Measurements from ENCODE around the gene ARID1B.

ARID1B gene

DNA sequence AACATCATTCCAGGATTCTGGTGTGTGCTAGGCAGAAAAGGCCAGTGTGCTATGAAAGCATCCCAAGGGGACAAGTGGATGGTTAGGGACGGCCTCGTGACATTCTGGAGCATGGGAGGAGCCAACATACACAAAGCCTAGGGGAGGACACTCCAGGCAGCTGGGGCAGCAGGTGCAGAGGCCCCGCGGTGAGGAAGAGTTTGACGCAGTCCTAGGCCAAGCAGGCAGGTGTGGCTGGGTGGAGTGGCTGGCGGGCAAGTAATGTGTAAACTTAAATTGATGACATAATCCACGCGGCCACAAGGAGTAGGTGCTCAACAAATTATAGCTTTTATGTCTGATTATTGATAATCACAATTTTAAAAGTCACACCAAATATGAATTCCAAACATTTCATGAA, 452.5 kb downstream of the ARID1B start:
- Histone ChIP-seq H4K20me1 (ENCODE audit: insufficient read depth, low read length) (no peaks in the 10 kb centered on the region), H3K36me3 (ENCODE audit: insufficient read depth, low read length) (no peaks in the 10 kb centered on the region), H3K79me2 (ENCODE audit: insufficient read depth, low read length) (no peaks in the 10 kb centered on the region), H3K4me3 (ENCODE audit: low read depth, low read length, poor library complexity, severe bottlenecking) (no peak overlapping the region), H3K27me3 (ENCODE audit: insufficient read depth, low read length) (0 out of 2 replicates have a peak, but pooled peaks cover 7% of the 10 kb centered on the region), H3K9me2 (ENCODE audit: low read depth, low read length) (no peaks in the 10 kb centered on the region), H3K4me1 (ENCODE audit: insufficient read depth, low read length, severe bottlenecking) (peaks cover 9% of the 10 kb centered on the region), H3K9me3 (ENCODE audit: low read length) (no peaks in the 10 kb centered on the region), H3F3A (ENCODE audit: insufficient read depth, low read length) (no peaks in the 10 kb centered on the region), H3K9ac (ENCODE audit: low read length) (no peak overlapping the region), H3K4me2 (ENCODE audit: low read length) (no peak overlapping the region), H2AFZ (ENCODE audit: low read length) (no peak overlapping the region), H3K27ac (ENCODE audit: low read depth, low read length, poor library complexity, severe bottlenecking) (no peak overlapping the region)
- no peak for TF ChIP-seq EZH2 (IDR thresholded peaks at IDR 0.05; ENCODE audit: borderline replicate concordance, low read length)
- TF ChIP-seq, protein P1, sequence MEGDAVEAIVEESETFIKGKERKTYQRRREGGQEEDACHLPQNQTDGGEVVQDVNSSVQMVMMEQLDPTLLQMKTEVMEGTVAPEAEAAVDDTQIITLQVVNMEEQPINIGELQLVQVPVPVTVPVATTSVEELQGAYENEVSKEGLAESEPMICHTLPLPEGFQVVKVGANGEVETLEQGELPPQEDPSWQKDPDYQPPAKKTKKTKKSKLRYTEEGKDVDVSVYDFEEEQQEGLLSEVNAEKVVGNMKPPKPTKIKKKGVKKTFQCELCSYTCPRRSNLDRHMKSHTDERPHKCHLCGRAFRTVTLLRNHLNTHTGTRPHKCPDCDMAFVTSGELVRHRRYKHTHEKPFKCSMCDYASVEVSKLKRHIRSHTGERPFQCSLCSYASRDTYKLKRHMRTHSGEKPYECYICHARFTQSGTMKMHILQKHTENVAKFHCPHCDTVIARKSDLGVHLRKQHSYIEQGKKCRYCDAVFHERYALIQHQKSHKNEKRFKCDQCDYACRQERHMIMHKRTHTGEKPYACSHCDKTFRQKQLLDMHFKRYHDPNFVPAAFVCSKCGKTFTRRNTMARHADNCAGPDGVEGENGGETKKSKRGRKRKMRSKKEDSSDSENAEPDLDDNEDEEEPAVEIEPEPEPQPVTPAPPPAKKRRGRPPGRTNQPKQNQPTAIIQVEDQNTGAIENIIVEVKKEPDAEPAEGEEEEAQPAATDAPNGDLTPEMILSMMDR (IDR thresholded peaks at IDR 0.05; ENCODE audit: low read length): no peak

DNA sequence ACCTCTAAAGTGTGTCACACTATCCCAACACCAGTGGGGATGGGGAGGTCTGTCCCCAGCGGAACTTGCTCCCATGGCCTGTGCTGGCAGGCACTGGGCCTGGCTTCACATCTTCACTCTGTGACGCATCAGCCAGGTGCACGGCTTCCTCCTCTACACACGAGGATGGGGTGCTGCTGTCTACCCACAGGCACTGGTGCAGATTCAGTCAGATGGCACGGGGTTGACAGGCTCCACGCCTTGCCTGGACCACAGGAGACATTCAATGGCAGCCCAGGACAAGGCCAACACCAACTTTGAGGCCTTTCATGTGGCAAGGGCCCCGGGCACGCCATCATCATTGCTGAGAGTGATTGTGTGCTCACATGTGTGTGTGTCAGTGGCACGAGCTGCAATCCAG, 453.7 kb downstream of the ARID1B start:
- no peaks in the 10 kb centered on the region for H3K36me3 ChIP-seq (ENCODE audit: insufficient read depth, low read length)
- H4K20me1 ChIP-seq (ENCODE audit: insufficient read depth, low read length): no peaks in the 10 kb centered on the region
- H3K4me3 ChIP-seq (ENCODE audit: low read depth, low read length, poor library complexity, severe bottlenecking): no peak overlapping the region
- H3K9me3 ChIP-seq (ENCODE audit: low read length): no peaks in the 10 kb centered on the region
- no peak overlapping the region for H3K27ac ChIP-seq (ENCODE audit: low read depth, low read length, poor library complexity, severe bottlenecking)
- no peaks in the 10 kb centered on the region for H3K79me2 ChIP-seq (ENCODE audit: insufficient read depth, low read length)
- no peak overlapping the region for H2AFZ ChIP-seq (ENCODE audit: low read length)
- H3K9ac ChIP-seq (ENCODE audit: low read length): no peak overlapping the region
- H3F3A ChIP-seq (ENCODE audit: insufficient read depth, low read length): no peaks in the 10 kb centered on the region
- H3K27me3 ChIP-seq (ENCODE audit: insufficient read depth, low read length): 0 out of 2 replicates have a peak, but pooled peaks cover 9% of the 10 kb centered on the region
- no peaks in the 10 kb centered on the region for H3K9me2 ChIP-seq (ENCODE audit: low read depth, low read length)
- no peak overlapping the region for H3K4me2 ChIP-seq (ENCODE audit: low read length)
- no peak for TF ChIP-seq EZH2 (IDR thresholded peaks at IDR 0.05; ENCODE audit: borderline replicate concordance, low read length)
- TF ChIP-seq, protein P1 (IDR thresholded peaks at IDR 0.05; ENCODE audit: low read length): no peak
- H3K4me1 ChIP-seq (ENCODE audit: insufficient read depth, low read length, severe bottlenecking): peaks cover 9% of the 10 kb centered on the region

DNA sequence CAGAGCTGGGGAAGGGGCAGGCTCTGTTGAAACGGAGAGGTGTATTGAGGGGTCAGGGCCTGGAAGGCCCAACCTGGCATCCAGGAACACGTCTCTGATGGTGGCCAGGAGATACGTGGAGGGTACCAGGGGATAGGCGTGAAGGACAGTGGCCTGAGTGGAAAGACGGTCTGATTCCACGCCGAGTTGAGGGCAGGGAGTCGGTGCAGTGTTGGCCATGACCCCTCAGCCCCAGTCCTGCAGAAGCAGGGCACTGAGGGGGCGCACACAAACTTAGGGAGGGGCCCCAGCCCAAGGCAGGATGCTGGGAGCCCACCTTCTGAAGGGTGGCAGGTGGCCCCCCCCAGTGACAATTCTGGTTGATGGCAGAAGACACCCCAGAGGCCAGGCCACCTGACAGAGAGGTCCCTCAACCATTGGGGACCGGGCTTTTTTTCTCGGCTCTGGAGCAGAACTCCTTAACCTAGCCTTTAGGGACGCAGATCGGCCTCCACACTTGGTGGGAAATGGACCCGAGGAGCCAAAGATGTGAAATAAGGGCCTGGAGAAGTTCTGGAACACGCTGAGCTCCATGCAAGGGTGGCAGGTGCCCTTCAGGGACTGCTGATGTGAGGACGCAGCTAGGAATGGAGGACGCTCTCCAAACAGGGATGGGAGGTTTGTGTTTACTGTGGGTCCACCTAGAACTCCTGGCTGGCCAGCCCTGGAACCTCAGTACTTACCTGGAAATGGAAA, 455.1 kb downstream of the ARID1B start:
- TF ChIP-seq, protein P1 (IDR thresholded peaks at IDR 0.05; ENCODE audit: low read length): no peak
- no peak for TF ChIP-seq EZH2 (IDR thresholded peaks at IDR 0.05; ENCODE audit: borderline replicate concordance, low read length)
- Histone ChIP-seq H3K9me2 (ENCODE audit: low read depth, low read length) (no peaks in the 10 kb centered on the region), H2AFZ (ENCODE audit: low read length) (no peak overlapping the region)

More for the DNA sequence above, 455.1 kb downstream of the ARID1B start:
- H3K79me2 ChIP-seq (ENCODE audit: insufficient read depth, low read length): no peaks in the 10 kb centered on the region
- 0 out of 2 replicates have a peak, but pooled peaks cover 9% of the 10 kb centered on the region for H3K27me3 ChIP-seq (ENCODE audit: insufficient read depth, low read length)
- H3K4me2 ChIP-seq (ENCODE audit: low read length): no peak overlapping the region
- H4K20me1 ChIP-seq (ENCODE audit: insufficient read depth, low read length): no peaks in the 10 kb centered on the region
- no peaks in the 10 kb centered on the region for H3K9me3 ChIP-seq (ENCODE audit: low read length)
- H3K27ac ChIP-seq (ENCODE audit: low read depth, low read length, poor library complexity, severe bottlenecking): no peak overlapping the region
- H3F3A ChIP-seq (ENCODE audit: insufficient read depth, low read length): no peaks in the 10 kb centered on the region
- no peaks in the 10 kb centered on the region for H3K36me3 ChIP-seq (ENCODE audit: insufficient read depth, low read length)
- H3K9ac ChIP-seq (ENCODE audit: low read length): no peak overlapping the region
- peaks cover 9% of the 10 kb centered on the region for H3K4me1 ChIP-seq (ENCODE audit: insufficient read depth, low read length, severe bottlenecking)
- H3K4me3 ChIP-seq (ENCODE audit: low read depth, low read length, poor library complexity, severe bottlenecking): no peak overlapping the region

All from OCI-LY1 (cell line).